CD14-positive monocyte (primary cell): ENCODE results near the gene CASP3. TPM values are rescaled to one million over a fixed set of nuclear protein-coding genes. Genes with fewer than 3 reads are reported as not detected.
"Not testable (repeated sequence)": the region's sequence is repeated elsewhere in the genome, so short reads cannot be mapped to it uniquely, and the experiment has no call there.

ENCODE experiments used
- DNase-seq, 3 donors: peaks; one replicate each; pipeline ENCODE4 v3.0.0-alpha.2; 2011 to 2022
- H2AFZ ChIP-seq: 2 replicates; pipeline ENCODE4 v1.6.0; 2012; ENCODE audit warnings: mild to moderate bottlenecking, low read depth, low read length, inconsistent platforms; ENCODE audit not compliant: insufficient read depth, poor library complexity, severe bottlenecking
- H3K27ac ChIP-seq, 2 donors: 1 replicate in 1 of 2; 2 replicates in 1 of 2; pipeline ENCODE4 v1.5.1; 2012 to 2013; ENCODE audit warnings: low read length in 2 of 2, control low read depth in 1 of 2, inconsistent platforms in 1 of 2, low read depth in 1 of 2, mild to moderate bottlenecking in 1 of 2
- H3K27me3 ChIP-seq, 2 donors: one replicate each; pipeline versions ENCODE4 v1.6.0 to v1.6.1; 2011 to 2013; ENCODE audit warnings: low read length in 2 of 2; ENCODE audit not compliant: control insufficient read depth in 2 of 2, insufficient read depth in 2 of 2
- H3K36me3 ChIP-seq, 2 donors: replicated peaks in 1 of 2; 1 replicate in 1 of 2; 2 replicates in 1 of 2; pipeline versions ENCODE4 v1.5.1 to v1.6.1; 2012 to 2013; ENCODE audit warnings: low read length in 2 of 2, control low read depth in 1 of 2, inconsistent platforms in 1 of 2, mild to moderate bottlenecking in 1 of 2; ENCODE audit not compliant: insufficient read depth in 2 of 2, control insufficient read depth in 1 of 2
- H3K4me1 ChIP-seq, 2 donors: 1 replicate in 1 of 2; 2 replicates in 1 of 2; pipeline versions ENCODE4 v1.5.1 to v1.6.1; 2012 to 2013; ENCODE audit warnings: low read length in 2 of 2, control low read depth in 1 of 2, inconsistent platforms in 1 of 2, mild to moderate bottlenecking in 1 of 2, moderate library complexity in 1 of 2; ENCODE audit not compliant: insufficient read depth in 2 of 2, control insufficient read depth in 1 of 2
- H3K4me2 ChIP-seq: replicated peaks from 2 replicates; pipeline ENCODE3; 2012; ENCODE audit warnings: low read length, moderate library complexity, mild to moderate bottlenecking; ENCODE audit not compliant: poor library complexity, severe bottlenecking; ENCODE audit errors: extremely low read depth
- H3K4me3 ChIP-seq, 3 experiments: fragments of 200-600 bp in 1 of 3; sonication (generic) in 1 of 3; replicated peaks in 1 of 3; 1 replicate in 2 of 3; 2 replicates in 1 of 3; pipeline ENCODE4 v1.5.1; 2011 to 2013; ENCODE audit warnings: low read length in 3 of 3, mild to moderate bottlenecking in 3 of 3, control low read depth in 2 of 3, low read depth in 2 of 3, inconsistent platforms in 1 of 3, moderate library complexity in 1 of 3
- H3K79me2 ChIP-seq: 2 replicates; pipeline ENCODE4 v1.6.0; 2012; ENCODE audit warnings: mild to moderate bottlenecking, control low read depth, inconsistent platforms, low read length, moderate library complexity; ENCODE audit not compliant: insufficient read depth
- H3K9ac ChIP-seq: 2 replicates; pipeline ENCODE4 v1.6.0; 2017; ENCODE audit warnings: low read length, mild to moderate bottlenecking; ENCODE audit not compliant: insufficient read depth, poor library complexity, severe bottlenecking
- H3K9me3 ChIP-seq, 2 donors: replicated peaks in 1 of 2; 1 replicate in 1 of 2; 2 replicates in 1 of 2; pipeline versions ENCODE4 v1.5.1 to v1.6.1; 2012 to 2013; ENCODE audit warnings: low read length in 2 of 2, control low read depth in 1 of 2; ENCODE audit not compliant: control insufficient read depth in 1 of 2, insufficient read depth in 1 of 2
- H4K20me1 ChIP-seq: 2 replicates; pipeline ENCODE4 v1.6.0; 2012; ENCODE audit warnings: mild to moderate bottlenecking, low read length, control low read depth, moderate library complexity; ENCODE audit not compliant: insufficient read depth
- H3K27ac Mint-ChIP-seq, 7 donors: one replicate each; pipeline ENCODE4 v1.8.0; 2020; ENCODE audit warnings: mild to moderate bottlenecking in 7 of 7, mixed read lengths in 7 of 7, moderate library complexity in 6 of 7, inconsistent platforms in 2 of 7
- H3K27me3 Mint-ChIP-seq, 3 donors: one replicate each; pipeline ENCODE4 v1.8.0; 2021 to 2022; ENCODE audit warnings: low read depth in 3 of 3, mild to moderate bottlenecking in 3 of 3, mixed read lengths in 3 of 3, moderate library complexity in 3 of 3, inconsistent platforms in 1 of 3
- H3K36me3 Mint-ChIP-seq, 2 donors: one replicate each; pipeline ENCODE4 v1.8.0; 2020; ENCODE audit warnings: mixed read lengths in 2 of 2, inconsistent platforms in 1 of 2, mild to moderate bottlenecking in 1 of 2
- H3K4me1 Mint-ChIP-seq: one replicate; pipeline ENCODE4 v1.8.0; 2020; ENCODE audit warnings: mild to moderate bottlenecking, mixed read lengths
- H3K4me3 Mint-ChIP-seq, 2 donors: one replicate each; pipeline ENCODE4 v1.8.0; 2020; ENCODE audit warnings: mild to moderate bottlenecking in 2 of 2, mixed read lengths in 2 of 2, moderate library complexity in 1 of 2
- H3K9me3 Mint-ChIP-seq, 7 donors: one replicate each; pipeline ENCODE4 v1.8.0; 2020 to 2022; ENCODE audit warnings: mixed read lengths in 7 of 7, mild to moderate bottlenecking in 6 of 7, moderate library complexity in 6 of 7, inconsistent platforms in 2 of 7
- CTCF ChIP-seq: fragments of 200-600 bp; IDR thresholded peaks from one replicate; pipeline ENCODE4 v1.8.0; 2022; ENCODE audit warnings: antibody characterized with exemption, mild to moderate bottlenecking
- WGBS: methylation state at CpG from one replicate; pipeline ENCODE4 v1.1.5; 2013; ENCODE audit warnings: missing lambda C conversion rate; ENCODE audit not compliant: insufficient coverage; 5-methylcytosine and 5-hydroxymethylcytosine counted together
- intact Hi-C, 2 donors: fragments of 100-400 bp; cut with micrococcal nuclease; formaldehyde crosslinking; loops; one replicate each; pipeline versions ENCODE4 v1.15.0 to v1.15.1; 2023
- polyA plus RNA-seq, 3 donors: library from polyadenylated mRNA; depleted of rRNA in 1 of 3; unstranded in 2 of 3; stranded (reverse) in 1 of 3; fragments of 300-500 nt in 2 of 3; fragments of >200 nt in 1 of 3; fragmentation: Illumina TruSeq in 2 of 3; gene quantifications; 1 replicate in 2 of 3; 2 replicates in 1 of 3; pipeline ENCODE4 v1.2.3, GENCODE V29; 2012 to 2021

Gene CASP3
- polyA plus RNA-seq, 3 donors, result 6.7 to 11.3 (median 11.1) TPM

DNA sequence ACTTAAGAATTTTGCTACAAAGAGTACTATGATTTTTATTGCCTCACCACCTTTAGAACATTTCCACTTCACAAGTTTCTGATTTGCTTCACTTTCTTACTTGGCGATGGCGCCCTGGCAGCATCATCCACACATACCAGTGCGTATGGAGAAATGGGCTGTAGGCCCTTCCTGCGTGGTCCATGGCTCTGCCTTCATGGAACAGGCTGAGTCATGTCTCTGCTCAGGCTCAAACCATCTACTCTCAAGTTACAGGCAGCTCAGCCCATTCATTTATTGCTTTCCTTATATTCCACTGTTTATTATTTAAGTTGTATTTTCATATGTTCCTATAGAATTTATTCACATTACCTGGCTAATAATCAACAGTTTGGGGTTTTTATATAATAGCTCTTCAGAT is 21.1 kb downstream of the CASP3 start:
- no peak for DNase-seq
- Histone ChIP-seq H3K79me2 (no peaks in the 10 kb centered on the region), H3K27me3 (no peaks in the 10 kb centered on the region), H3K9me3 (no peaks in the 10 kb centered on the region), H3K4me2 (no peak overlapping the region), H3K36me3 (peaks cover 43 to 57% of the 10 kb centered on the region in 2 donors), H4K20me1 (no peaks in the 10 kb centered on the region), H3K9ac (no peak overlapping the region), H3K4me3 (no peak overlapping the region), H2AFZ (no peak overlapping the region), H3K27ac (no peak overlapping the region), H3K4me1 (no peaks in the 10 kb centered on the region)
- no peak for TF ChIP-seq CTCF
- Mint-ChIP-seq H3K4me1 (peaks cover 5% of the 10 kb centered on the region), H3K9me3 (no peaks in the 10 kb centered on the region), H3K27ac (peak overlapping the region in 1 of 7 donors; percentile 44), H3K36me3 (peaks cover 68 to 86% of the 10 kb centered on the region in 2 donors), H3K27me3 (no peaks in the 10 kb centered on the region), H3K4me3 (no peak overlapping the region)
- intact Hi-C loops, result no loop called here
- 92% methylated on average over 4 of the region's 4 CpGs for WGBS

DNA sequence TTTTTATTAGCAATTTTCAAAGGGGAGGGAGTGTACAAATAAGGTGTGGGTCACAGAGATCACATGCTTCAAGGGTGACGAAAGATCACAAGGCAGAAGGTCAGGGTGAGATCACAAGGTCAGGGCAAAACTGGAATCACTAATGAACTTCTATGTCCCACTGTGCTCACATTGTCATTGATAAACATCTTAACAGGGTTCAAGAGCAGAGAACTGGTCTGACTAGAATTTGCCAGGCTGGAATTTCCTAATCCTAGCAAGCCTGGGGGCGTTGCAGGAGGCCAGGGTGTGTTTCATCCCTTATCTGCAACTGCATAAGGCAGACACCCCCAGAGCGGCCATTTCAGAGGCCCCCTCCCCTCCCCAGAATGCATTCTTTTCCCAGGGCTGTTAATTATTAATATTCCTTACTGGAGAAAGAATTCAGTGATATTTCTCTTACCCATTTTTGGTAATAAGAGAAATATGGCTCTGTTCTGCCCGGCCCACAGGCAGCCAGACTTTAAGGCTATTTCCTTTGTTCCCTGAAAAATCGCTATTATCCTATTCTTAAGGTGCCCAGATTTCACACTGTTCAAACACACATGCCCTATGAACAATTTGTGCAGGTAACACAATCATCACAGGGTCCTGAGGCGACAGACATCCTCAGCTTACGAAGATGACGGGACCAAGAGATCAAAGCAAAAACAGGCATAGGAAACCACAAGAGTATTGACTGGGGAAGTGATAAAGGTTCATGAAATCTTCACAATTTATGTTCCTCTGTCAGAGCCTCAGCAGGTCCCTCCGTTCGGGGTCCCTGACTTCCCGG is 23.3 kb downstream of the CASP3 start:
- not testable (repeated sequence) for H3K9me3 Mint-ChIP-seq

More for the DNA sequence above, 23.3 kb downstream of the CASP3 start:
- H3K4me1 Mint-ChIP-seq, H3K9ac ChIP-seq, H3K9me3 ChIP-seq, H3K79me2 ChIP-seq, H3K27ac ChIP-seq, H3K27me3 Mint-ChIP-seq, intact Hi-C loops, H4K20me1 ChIP-seq, H3K4me3 Mint-ChIP-seq, DNase-seq, H3K4me1 ChIP-seq, H3K4me2 ChIP-seq, H2AFZ ChIP-seq, H3K4me3 ChIP-seq, H3K27me3 ChIP-seq: not testable (repeated sequence)
- WGBS, result 76% methylated on average over 2 of the region's 11 CpGs
- peaks cover 30 to 36% of the 10 kb centered on the region in 2 donors for H3K36me3 ChIP-seq
- Mint-ChIP-seq H3K27ac (peak overlapping the region in 3 of 7 donors; percentile 16 to 64 (median 31)), H3K36me3 (peaks cover 58 to 68% of the 10 kb centered on the region in 2 donors)
